ENCODE measurements around the gene KMT2A.
A peak's percentile ranks its signal among the peaks of the same experiment; 100 is the strongest.

DNA sequence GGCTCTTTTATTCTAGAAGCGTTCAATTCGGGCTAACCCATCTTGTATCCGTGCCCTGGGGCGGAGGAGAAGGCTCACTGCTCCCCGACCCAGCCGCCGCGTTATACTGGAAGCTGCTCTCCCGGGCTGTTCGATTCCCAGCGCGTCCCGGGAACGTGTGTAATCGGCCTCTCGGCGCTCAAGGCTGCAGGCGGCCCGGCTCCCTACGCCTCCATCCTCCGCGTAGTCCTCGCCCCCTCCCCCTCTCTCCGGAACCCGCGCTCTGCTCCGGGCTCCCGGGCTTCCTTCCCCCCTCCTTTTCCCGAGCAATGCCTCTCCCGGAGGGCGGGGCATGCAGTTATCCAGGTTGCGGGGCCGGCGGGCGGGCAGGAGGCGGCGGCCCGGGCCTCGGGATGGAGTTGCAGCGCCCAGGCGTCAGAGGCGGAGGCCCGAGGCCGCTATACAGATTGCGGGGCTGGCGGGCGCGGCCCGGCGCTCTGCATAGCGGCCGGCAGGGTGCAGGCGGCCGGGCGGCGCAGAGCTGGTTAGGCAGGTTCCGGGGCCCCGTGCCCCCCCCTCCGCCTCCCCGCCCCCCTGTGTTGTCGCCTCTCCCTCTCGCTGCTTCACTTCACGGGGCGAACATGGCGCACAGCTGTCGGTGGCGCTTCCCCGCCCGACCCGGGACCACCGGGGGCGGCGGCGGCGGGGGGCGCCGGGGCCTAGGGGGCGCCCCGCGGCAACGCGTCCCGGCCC, at the start of gene KMT2A:
- TF ChIP-seq, protein P1, sequence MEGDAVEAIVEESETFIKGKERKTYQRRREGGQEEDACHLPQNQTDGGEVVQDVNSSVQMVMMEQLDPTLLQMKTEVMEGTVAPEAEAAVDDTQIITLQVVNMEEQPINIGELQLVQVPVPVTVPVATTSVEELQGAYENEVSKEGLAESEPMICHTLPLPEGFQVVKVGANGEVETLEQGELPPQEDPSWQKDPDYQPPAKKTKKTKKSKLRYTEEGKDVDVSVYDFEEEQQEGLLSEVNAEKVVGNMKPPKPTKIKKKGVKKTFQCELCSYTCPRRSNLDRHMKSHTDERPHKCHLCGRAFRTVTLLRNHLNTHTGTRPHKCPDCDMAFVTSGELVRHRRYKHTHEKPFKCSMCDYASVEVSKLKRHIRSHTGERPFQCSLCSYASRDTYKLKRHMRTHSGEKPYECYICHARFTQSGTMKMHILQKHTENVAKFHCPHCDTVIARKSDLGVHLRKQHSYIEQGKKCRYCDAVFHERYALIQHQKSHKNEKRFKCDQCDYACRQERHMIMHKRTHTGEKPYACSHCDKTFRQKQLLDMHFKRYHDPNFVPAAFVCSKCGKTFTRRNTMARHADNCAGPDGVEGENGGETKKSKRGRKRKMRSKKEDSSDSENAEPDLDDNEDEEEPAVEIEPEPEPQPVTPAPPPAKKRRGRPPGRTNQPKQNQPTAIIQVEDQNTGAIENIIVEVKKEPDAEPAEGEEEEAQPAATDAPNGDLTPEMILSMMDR (IDR thresholded peaks at IDR 0.05), result peak in 3 of 7 experiments; percentile 22 to 88 (median 52)
- TF ChIP-seq POLR2A (IDR thresholded peaks at IDR 0.05) (no peak), POLR2AphosphoS5 (IDR thresholded peaks at IDR 0.05) (peak in 1 of 3 donors; percentile 46)
